GM12878 (cell line): ENCODE data around the gene ELANE. TPM values are rescaled to one million over a fixed set of nuclear protein-coding genes. Genes with fewer than 3 reads are reported as not detected.

Experiments
- ATAC-seq: fragments of 200-7000 bp; cut with Tn5 transposase; 3 replicates; pipeline ENCODE4 v1.9.1; 2020; ENCODE audit warnings: mild to moderate bottlenecking, moderate library complexity
- BruUV-seq: library from RNA; stranded (reverse); fragments of 400-500 nt; replicated peaks from 2 replicates; lab custom pipeline; 2021; lab: Mats Ljungman, UMichigan
- CTCF ChIA-PET: fragments of 300-600 bp; sonication (Branson Sonifier 250); formaldehyde crosslinking; extraction: SDS; loops from one replicate; lab custom pipeline; 2021; ENCODE audit warnings: inconsistent platforms; lab: Yijun Ruan, JAX
- POLR2A ChIA-PET: fragments of 350-600 bp; formaldehyde crosslinking; extraction: SDS; loops from one replicate; lab custom pipeline; 2021; ENCODE audit warnings: inconsistent platforms; lab: Charles Lee
- RAD21 ChIA-PET: fragments of 300-600 bp; sonication (Branson Sonifier 250); formaldehyde crosslinking; loops from one replicate; lab custom pipeline; 2023; ENCODE audit warnings: antibody characterized with exemption; ENCODE audit not compliant: unreplicated experiment; lab: Charles Lee
- SMC1A ChIA-PET: fragments of 300-600 bp; sonication (Branson Sonifier 250); formaldehyde crosslinking; loops from one replicate; lab custom pipeline; 2023; ENCODE audit not compliant: unreplicated experiment, uncharacterized antibody; lab: Charles Lee
- DNase-seq: peaks from one replicate; pipeline ENCODE4 v3.0.0-alpha.2; 2011; ENCODE audit warnings: low read depth, low spot score
- FAIRE-seq: peaks from 3 replicates; lab custom pipeline; 2011; peaks lifted over from hg19 to GRCh38; lab: Jason Lieb, UNC
- H2AFZ ChIP-seq: 2 replicates; pipeline ENCODE4 v1.6.0; 2011; ENCODE audit warnings: low read depth, low read length, control low read depth; ENCODE audit not compliant: control insufficient read depth
- H3K27ac ChIP-seq: 2 replicates; pipeline ENCODE4 v1.5.1; 2011; ENCODE audit warnings: control low read depth; ENCODE audit not compliant: control insufficient read depth, insufficient read depth
- H3K27me3 ChIP-seq, 2 experiments: replicated peaks in 1 of 2; 2 replicates each; pipeline versions ENCODE4 v1.6.0 to v1.6.1; 2011; ENCODE audit warnings: low read length in 1 of 2; ENCODE audit not compliant: control insufficient read depth in 2 of 2, insufficient read depth in 2 of 2
- H3K36me3 ChIP-seq, 2 experiments: 2 replicates each; pipeline ENCODE4 v1.5.1; 2011; ENCODE audit warnings: low read length in 1 of 2; ENCODE audit not compliant: control insufficient read depth in 2 of 2, insufficient read depth in 2 of 2
- H3K4me1 ChIP-seq: 2 replicates; pipeline ENCODE4 v1.6.1; 2011; ENCODE audit warnings: mild to moderate bottlenecking, low read length, moderate library complexity, mixed read lengths; ENCODE audit not compliant: control insufficient read depth, insufficient read depth
- H3K4me2 ChIP-seq: 2 replicates; pipeline ENCODE4 v1.6.0; 2011; ENCODE audit warnings: control low read depth; ENCODE audit not compliant: control insufficient read depth, insufficient read depth
- H3K4me3 ChIP-seq: fragments of 200-600 bp; sonication (generic); 2 replicates; pipeline ENCODE4 v1.5.1; 2016
- H3K79me2 ChIP-seq: 2 replicates; pipeline ENCODE4 v1.6.0; 2011; ENCODE audit warnings: low read length; ENCODE audit not compliant: control insufficient read depth, insufficient read depth
- H3K9ac ChIP-seq: 2 replicates; pipeline ENCODE4 v1.8.0; 2011; ENCODE audit warnings: low read length, control low read depth, mixed read lengths; ENCODE audit not compliant: control insufficient read depth, insufficient read depth
- H3K9me3 ChIP-seq: replicated peaks from 3 replicates; pipeline ENCODE4 v1.5.1; 2011; ENCODE audit warnings: mild to moderate bottlenecking, low read length; ENCODE audit not compliant: control insufficient read depth, insufficient read depth
- H4K20me1 ChIP-seq: 2 replicates; pipeline ENCODE4 v1.6.0; 2011; ENCODE audit not compliant: control insufficient read depth, insufficient read depth
- BCLAF1 ChIP-seq: fragments of 450-650 bp; IDR thresholded peaks from 2 replicates; pipeline ENCODE4 v1.6.1; 2017; ENCODE audit warnings: antibody characterized with exemption, mild to moderate bottlenecking, moderate library complexity
- NFYA ChIP-seq: IDR thresholded peaks from 2 replicates; pipeline ENCODE4 v1.6.1; 2011; ENCODE audit warnings: low read depth, mild to moderate bottlenecking, low read length, improper control_type of control experiment, borderline replicate concordance
- PML ChIP-seq: IDR thresholded peaks from 2 replicates; pipeline ENCODE4 v1.6.1; 2012; ENCODE audit warnings: low read length, inconsistent platforms
- POLR2A ChIP-seq: IDR thresholded peaks from 2 replicates; pipeline ENCODE4 v1.6.1; 2011; ENCODE audit warnings: low read depth, mild to moderate bottlenecking, low read length
- STAT3 ChIP-seq: IDR thresholded peaks from 2 replicates; pipeline ENCODE4 v1.6.1; 2011; ENCODE audit warnings: low read depth, low read length, improper control_type of control experiment
- WGBS: methylation state at CpG from one replicate; pipeline ENCODE4 v1.1.6; 2016; ENCODE audit warnings: low lambda C conversion rate; ENCODE audit not compliant: insufficient replicate concordance, insufficient coverage; ENCODE audit errors: missing lambda C conversion rate; 5-methylcytosine and 5-hydroxymethylcytosine counted together
- in situ Hi-C: fragments of 300-500 bp; cut with MboI; formaldehyde crosslinking; loops from 9 replicates; pipeline ENCODE4 v1.14.3; 2018; ENCODE audit warnings: mixed read lengths
- intact Hi-C: fragments of 100-400 bp; cut with micrococcal nuclease; formaldehyde crosslinking; loops from one replicate; pipeline ENCODE4 v1.14.2; 2022; ENCODE audit not compliant: unreplicated experiment
- polyA plus RNA-seq, 11 experiments: library from polyadenylated mRNA; depleted of rRNA in 4 of 11; unstranded in 6 of 11; stranded (reverse) in 5 of 11; fragments of >200 nt; fragmentation: Nextera tagmentation in 4 of 11; fragmentation: Illumina TruSeq in 1 of 11; extraction: Ambion mirVana in 4 of 11; extraction: Trizol in 1 of 11; gene quantifications; 1 replicate in 1 of 11; 2 replicates in 10 of 11; pipeline versions ENCODE4 v1.2.1 to v1.2.3, GENCODE V29; 2011 to 2016; ENCODE audit warnings: inconsistent platforms in 2 of 11, missing spikeins in 2 of 11, low read depth in 1 of 11
- total RNA-seq, 4 experiments: library from RNA; depleted of rRNA in 3 of 4; stranded (reverse); fragments of >200 nt in 3 of 4; fragmentation: Illumina TruSeq in 1 of 4; extraction: Trizol in 1 of 4; gene quantifications; 2 replicates each; pipeline versions ENCODE4 v1.2.1 to v1.2.3, GENCODE V29; 2013 to 2021
- TF ChIP-seq, protein P1 (sequence below): fragments of 450-650 bp; formaldehyde crosslinking; IDR thresholded peaks from 2 replicates; pipeline ENCODE4 v1.4.0; 2020; ENCODE audit warnings: mild to moderate bottlenecking, moderate library complexity

Gene ELANE
- total and polyA plus RNA-seq, 10 of the 15 experiments (the other 5 are each of a cell fraction or from before 2014, with no cell fraction given) = not detected

DNA sequence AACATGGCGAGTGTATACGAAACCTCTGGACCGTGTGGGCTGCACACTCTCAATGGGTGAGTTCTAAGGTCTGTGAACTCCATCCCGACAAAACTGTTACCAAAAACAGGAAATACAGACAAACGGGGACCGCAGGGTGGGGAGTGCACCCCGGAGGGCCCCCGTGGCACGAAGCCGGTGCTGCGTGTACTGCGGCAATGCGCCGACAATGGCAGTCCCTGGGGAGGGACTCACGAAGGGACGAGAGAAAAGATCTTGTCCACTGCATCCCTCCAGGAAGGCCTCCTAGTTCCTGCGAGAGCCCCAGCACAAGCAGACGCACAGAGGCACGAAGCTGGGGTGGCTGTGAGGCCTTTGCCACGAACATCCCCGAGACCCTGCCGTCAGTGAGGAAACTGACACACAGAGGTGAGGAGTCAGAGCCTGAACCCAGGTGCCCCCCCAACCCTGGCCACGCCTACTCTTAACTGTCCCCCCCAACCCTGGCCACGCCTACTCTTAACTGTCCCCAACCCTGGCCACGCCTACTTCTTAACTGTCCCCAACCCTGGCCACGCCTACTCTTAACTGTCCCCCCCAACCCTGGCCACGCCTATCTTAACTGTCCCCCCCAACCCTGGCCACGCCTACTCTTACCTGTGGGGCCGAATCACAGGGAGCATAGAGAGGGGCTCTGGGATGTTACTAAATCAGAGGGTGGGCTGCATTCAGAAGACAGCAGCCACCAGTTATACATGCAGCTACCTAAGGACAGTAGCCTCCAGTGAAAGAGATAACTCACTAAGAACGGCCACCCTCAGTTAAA, 36.7 kb downstream of the ELANE start:
- 88% methylated on average over 27 of the region's 30 CpGs for WGBS
- H3K79me2 ChIP-seq = peaks cover 7% of the 10 kb centered on the region
- H3K4me3 ChIP-seq = no peak overlapping the region
- ChIA-PET SMC1A (no interaction called here), POLR2A (interaction anchor here (1.0 kb wide), 1 partner anchor 12 kb away, joined by 3 read pairs; no protein-coding TSS in a partner anchor), RAD21 (no interaction called here), CTCF (no interaction called here)
- H4K20me1 ChIP-seq = no peaks in the 10 kb centered on the region
- in situ Hi-C loops = no loop called here
- H3K9me3 ChIP-seq = no peaks in the 10 kb centered on the region
- BruUV-seq = no TSS peak
- ATAC-seq (no peak), DNase-seq (no peak), FAIRE-seq (no peak)
- H3K9ac ChIP-seq = no peak overlapping the region
- no peak overlapping the region for H3K4me2 ChIP-seq
- H3K4me1 ChIP-seq = no peaks in the 10 kb centered on the region
- H3K36me3 ChIP-seq = peaks cover 0 to 3% of the 10 kb centered on the region in 2 experiments; a peak in 3 of 4 replicates
- H2AFZ ChIP-seq = no peak overlapping the region
- H3K27ac ChIP-seq = no peak overlapping the region
- intact Hi-C loops = no loop called here
- no peaks in the 10 kb centered on the region for H3K27me3 ChIP-seq
- TF ChIP-seq, protein P1, sequence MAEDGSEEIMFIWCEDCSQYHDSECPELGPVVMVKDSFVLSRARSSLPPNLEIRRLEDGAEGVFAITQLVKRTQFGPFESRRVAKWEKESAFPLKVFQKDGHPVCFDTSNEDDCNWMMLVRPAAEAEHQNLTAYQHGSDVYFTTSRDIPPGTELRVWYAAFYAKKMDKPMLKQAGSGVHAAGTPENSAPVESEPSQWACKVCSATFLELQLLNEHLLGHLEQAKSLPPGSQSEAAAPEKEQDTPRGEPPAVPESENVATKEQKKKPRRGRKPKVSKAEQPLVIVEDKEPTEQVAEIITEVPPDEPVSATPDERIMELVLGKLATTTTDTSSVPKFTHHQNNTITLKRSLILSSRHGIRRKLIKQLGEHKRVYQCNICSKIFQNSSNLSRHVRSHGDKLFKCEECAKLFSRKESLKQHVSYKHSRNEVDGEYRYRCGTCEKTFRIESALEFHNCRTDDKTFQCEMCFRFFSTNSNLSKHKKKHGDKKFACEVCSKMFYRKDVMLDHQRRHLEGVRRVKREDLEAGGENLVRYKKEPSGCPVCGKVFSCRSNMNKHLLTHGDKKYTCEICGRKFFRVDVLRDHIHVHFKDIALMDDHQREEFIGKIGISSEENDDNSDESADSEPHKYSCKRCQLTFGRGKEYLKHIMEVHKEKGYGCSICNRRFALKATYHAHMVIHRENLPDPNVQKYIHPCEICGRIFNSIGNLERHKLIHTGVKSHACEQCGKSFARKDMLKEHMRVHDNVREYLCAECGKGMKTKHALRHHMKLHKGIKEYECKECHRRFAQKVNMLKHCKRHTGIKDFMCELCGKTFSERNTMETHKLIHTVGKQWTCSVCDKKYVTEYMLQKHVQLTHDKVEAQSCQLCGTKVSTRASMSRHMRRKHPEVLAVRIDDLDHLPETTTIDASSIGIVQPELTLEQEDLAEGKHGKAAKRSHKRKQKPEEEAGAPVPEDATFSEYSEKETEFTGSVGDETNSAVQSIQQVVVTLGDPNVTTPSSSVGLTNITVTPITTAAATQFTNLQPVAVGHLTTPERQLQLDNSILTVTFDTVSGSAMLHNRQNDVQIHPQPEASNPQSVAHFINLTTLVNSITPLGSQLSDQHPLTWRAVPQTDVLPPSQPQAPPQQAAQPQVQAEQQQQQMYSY = no peak
- TF ChIP-seq STAT3 (no peak), POLR2A (peak; percentile 4; the same call in 1 of the 2 replicates), PML (no peak), NFYA (no peak), BCLAF1 (no peak)
- TF ChIP-seq, all 136 proteins: peak for 1
